PFSK-1 (cell line): ENCODE results near the gene KCNJ4.

Experiments
- POLR2AphosphoS5 ChIP-seq: IDR thresholded peaks from 2 replicates; pipeline ENCODE4 v1.6.1; 2012; ENCODE audit warnings: low read depth, mild to moderate bottlenecking, control low read depth, low read length, moderate library complexity
- REST ChIP-seq, 2 experiments: IDR thresholded peaks; 2 replicates each; pipeline versions ENCODE4 v1.6.1 to v1.8.0; 2011 to 2012; ENCODE audit warnings: low read depth in 2 of 2, low read length in 2 of 2, control low read depth in 1 of 2, inconsistent platforms in 1 of 2, mild to moderate bottlenecking in 1 of 2, moderate library complexity in 1 of 2; ENCODE audit not compliant: insufficient read depth in 1 of 2
- SIN3A ChIP-seq: IDR thresholded peaks from 2 replicates; pipeline ENCODE4 v1.6.1; 2012; ENCODE audit warnings: mild to moderate bottlenecking, low read length, moderate library complexity, borderline replicate concordance; ENCODE audit not compliant: insufficient read depth

DNA sequence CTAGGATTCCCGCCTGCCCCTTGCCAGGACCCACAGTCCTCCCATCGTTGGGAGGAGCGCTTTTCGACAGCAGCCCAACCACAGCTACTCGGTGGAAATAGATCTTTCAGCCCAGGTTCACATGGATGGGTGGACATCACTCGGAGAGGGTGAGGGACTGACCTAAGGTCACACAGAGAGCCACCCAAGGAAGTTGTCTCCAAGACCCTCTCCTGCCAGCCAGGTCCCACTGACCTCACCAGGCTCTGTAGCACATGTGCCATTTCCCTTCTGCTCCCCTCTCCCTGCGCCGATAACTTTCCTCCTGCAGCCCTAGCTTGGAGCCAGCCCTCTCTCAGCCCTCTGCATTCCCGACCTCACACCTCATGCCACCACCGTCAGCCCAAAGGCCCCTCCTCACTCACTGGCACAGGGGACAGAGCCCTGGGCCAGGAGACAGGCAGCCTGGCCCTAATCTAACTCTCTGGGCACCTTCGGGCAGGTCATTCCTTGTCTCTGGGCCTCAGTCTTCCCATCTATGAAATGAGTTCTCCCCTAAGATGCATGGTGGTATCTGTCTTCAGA lies 4.7 kb downstream of the KCNJ4 start:
- TF ChIP-seq POLR2AphosphoS5 (no peak), SIN3A (no peak), REST (IDR thresholded peaks at IDR 0.05; ENCODE audit: insufficient read depth in 1 of 2, low read depth in 2 of 2, low read length in 2 of 2) (no peak)
